GM18870 (cell line): ENCODE data around the gene MEN1.

ENCODE experiments used
- ATAC-seq: cut with Tn5 transposase; IDR thresholded peaks from one replicate; pipeline ENCODE4 v1.9.1; 2021; ENCODE audit warnings: moderate library complexity; ENCODE audit not compliant: unreplicated experiment

Gene MEN1

GRCh38 chr11:64803158-64803845, 7.0 kb downstream of the MEN1 start, which contains the start of gene MAP4K2:
Gene MAP4K2 (minus strand): TSS chr11:64803214. CDS start chr11:64803149, 65 bp downstream.
- ATAC-seq: no peak

- ATAC-seq: no peak
Observed at GRCh38 chr11:64802370-64803157, 7.8 kb downstream of the MEN1 start.

GRCh38 chr11:64801561-64802369, 8.6 kb downstream of the MEN1 start:
- no peak for ATAC-seq

GRCh38 chr11:64801158-64801464, 9.2 kb downstream of the MEN1 start:
- ATAC-seq: no peak

- no peak for ATAC-seq
Observed at GRCh38 chr11:64800303-64801157, 9.8 kb downstream of the MEN1 start.

GRCh38 chr11:64799623-64800302, 10.6 kb downstream of the MEN1 start:
- no peak for ATAC-seq

DNA sequence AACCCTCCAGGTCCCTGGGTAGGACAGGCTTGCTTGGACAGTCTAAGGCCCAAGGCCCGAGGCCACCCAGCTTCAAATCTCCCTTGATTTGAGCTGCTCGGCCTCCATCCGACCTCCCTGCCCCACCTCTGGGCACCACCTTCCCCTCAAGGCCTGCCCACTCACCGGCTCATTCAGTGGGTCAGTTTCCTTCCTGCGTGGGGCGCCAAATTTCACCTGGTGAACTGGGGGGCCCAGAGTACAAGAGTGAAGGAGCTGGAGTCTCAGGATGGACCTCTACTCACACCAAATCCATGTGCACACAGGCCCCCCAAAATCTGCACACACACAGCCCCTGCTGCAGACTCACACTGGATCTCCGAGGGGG, 11.1 kb downstream of the MEN1 start:
- ATAC-seq: no peak

GRCh38 chr11:64796757-64797541, 13.4 kb downstream of the MEN1 start:
- ATAC-seq: no peak

GRCh38 chr11:64796047-64796756, 14.1 kb downstream of the MEN1 start:
- no peak for ATAC-seq

- ATAC-seq: no peak
Observed at GRCh38 chr11:64794526-64794925, 15.8 kb downstream of the MEN1 start.

GRCh38 chr11:64793271-64794160, 16.8 kb downstream of the MEN1 start:
- ATAC-seq: no peak

DNA sequence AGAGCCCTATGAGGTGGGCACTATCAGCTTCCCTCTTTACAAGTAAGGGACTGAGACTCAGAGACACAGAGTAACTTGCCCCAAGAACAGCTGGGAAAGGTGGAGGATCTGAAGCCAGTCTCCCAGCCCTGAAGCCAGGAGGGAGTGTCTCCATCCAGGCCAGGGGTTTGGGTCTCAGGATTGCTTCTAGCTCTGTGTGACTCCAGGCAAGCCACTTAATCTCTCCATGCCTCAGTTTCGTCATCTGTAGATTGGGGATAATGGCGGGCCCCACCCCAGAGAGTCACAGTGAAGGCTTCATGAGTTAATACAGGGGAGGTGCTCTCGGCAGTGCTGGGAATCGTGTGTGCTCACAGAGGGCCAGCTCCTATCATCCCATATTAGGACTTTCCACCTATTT, 17.9 kb downstream of the MEN1 start:
- no peak for ATAC-seq

DNA sequence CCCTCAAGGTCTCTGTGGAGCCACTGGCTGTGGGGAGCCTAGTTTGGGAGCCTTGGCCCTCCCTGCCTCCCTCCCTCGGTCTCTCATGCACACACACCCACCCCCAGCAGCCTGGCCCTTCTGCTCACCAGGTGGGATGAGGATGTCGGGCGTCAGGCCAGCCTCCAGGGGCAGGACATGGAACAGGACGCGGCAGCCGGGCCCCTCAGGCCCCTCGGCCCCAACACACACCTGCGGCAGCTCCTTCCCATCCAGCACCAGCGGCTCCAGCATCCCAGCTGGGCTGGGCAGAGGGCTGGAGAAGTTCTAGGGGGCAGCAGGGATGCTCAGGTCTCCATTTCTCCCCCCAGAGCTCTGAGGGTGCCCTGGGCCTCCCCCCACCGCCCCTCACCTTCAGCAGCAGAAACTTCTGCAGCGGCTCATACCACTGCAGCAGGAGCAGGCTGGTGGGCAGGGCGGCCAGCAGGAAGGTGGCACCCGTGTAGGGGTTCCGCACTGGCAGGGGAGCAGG, 18.5 kb downstream of the MEN1 start:
- ATAC-seq: no peak

GRCh38 chr11:64790205-64791095, 19.9 kb downstream of the MEN1 start:
- no peak for ATAC-seq

DNA sequence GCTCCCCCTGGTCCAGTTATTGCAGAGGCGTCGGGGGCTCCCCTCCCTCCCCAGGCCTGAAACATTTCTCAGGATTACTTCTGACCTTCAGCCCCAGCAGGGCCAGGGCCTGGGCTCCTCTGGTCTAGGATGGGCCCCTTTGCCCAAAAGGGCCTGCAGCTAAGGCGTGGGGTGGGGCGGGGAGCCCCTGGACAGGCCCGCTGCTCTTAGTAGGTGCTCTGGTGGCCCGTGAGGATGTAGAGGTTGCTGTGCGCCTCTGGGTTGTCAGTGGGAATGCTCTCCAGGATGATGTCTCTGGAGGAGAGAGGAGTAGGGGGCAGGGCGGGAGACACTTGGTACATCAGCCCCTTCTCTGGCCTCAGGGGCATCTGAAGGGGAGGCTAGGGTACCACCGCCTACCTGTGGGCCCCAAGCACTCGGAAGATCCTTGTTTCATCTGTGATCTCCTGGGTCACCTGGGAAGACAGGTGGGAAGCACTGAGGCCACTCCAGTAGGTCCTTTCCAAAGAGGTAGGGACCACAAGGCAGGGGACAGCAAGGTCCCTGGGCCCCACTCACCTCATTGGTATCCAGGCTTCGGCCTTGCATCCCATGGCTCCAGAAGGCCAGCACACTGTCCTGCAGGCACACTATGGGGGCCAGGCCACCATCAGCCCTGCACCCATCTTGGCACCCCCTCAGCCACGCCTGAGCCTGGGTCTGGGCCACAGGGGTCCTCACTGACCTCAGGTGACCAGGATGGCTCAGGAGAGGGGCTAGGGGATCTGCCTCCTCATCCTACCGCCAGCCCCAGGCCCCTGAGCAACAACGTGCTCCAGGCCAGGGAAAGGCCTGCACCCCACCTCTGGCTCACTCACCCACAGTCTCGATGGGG, 20.8 kb downstream of the MEN1 start:
- ATAC-seq: no peak
